NCI-H2196 (cell line): ENCODE data around the gene ANKS1B.
"Not testable (repeated sequence)": the region's sequence is repeated elsewhere in the genome, so short reads cannot be mapped to it uniquely, and the experiment has no call there.

Experiments used
- DNase-seq: peaks from one replicate; lab custom pipeline; 2025; ENCODE audit not compliant: unreplicated experiment; lab: John Stamatoyannopoulos, UW

The ANKS1B gene

GRCh38 chr12:98977186-98977585 is 1007.5 kb downstream of the ANKS1B start:
- DNase-seq = no peak

GRCh38 chr12:98974767-98975381 is 1009.9 kb downstream of the ANKS1B start:
- DNase-seq = no peak

GRCh38 chr12:98973395-98973794 is 1011.3 kb downstream of the ANKS1B start:
- DNase-seq = no peak

- DNase-seq = no peak
Observed at GRCh38 chr12:98970950-98971349, 1013.8 kb downstream of the ANKS1B start.

- no peak for DNase-seq
Observed at GRCh38 chr12:98970210-98970609, 1014.5 kb downstream of the ANKS1B start.

- DNase-seq = no peak
Observed at GRCh38 chr12:98968896-98969295, 1015.8 kb downstream of the ANKS1B start.

- DNase-seq = not testable (repeated sequence)
Observed at GRCh38 chr12:98957135-98957534, 1027.6 kb downstream of the ANKS1B start.

- DNase-seq = peak; percentile 8
Observed at GRCh38 chr12:98955284-98955683, 1029.5 kb downstream of the ANKS1B start.

- no peak for DNase-seq
Observed at GRCh38 chr12:98954506-98954905, 1030.2 kb downstream of the ANKS1B start.

GRCh38 chr12:98951406-98951805 is 1033.3 kb downstream of the ANKS1B start:
- no peak for DNase-seq

- no peak for DNase-seq
Observed at GRCh38 chr12:98948343-98948949, 1036.3 kb downstream of the ANKS1B start.

- DNase-seq = no peak
Observed at GRCh38 chr12:98945864-98946263, 1038.9 kb downstream of the ANKS1B start.

GRCh38 chr12:98939926-98940325 is 1044.8 kb downstream of the ANKS1B start:
- DNase-seq = no peak

- DNase-seq = no peak
Observed at GRCh38 chr12:98939350-98939749, 1045.4 kb downstream of the ANKS1B start.

- no peak for DNase-seq
Observed at GRCh38 chr12:98935847-98936246, 1048.9 kb downstream of the ANKS1B start.

- DNase-seq = no peak
Observed at GRCh38 chr12:98922871-98923270, 1061.9 kb downstream of the ANKS1B start.

- no peak for DNase-seq
Observed at GRCh38 chr12:98918176-98918863, 1066.4 kb downstream of the ANKS1B start.

GRCh38 chr12:98916106-98916505 is 1068.6 kb downstream of the ANKS1B start:
- DNase-seq = no peak

- no peak for DNase-seq
Observed at GRCh38 chr12:98912401-98912974, 1072.2 kb downstream of the ANKS1B start.

GRCh38 chr12:98911396-98911795 is 1073.3 kb downstream of the ANKS1B start:
- DNase-seq = no peak

GRCh38 chr12:98909746-98910145 is 1075.0 kb downstream of the ANKS1B start:
- no peak for DNase-seq

GRCh38 chr12:98908866-98909265 is 1075.9 kb downstream of the ANKS1B start:
- DNase-seq = no peak
